Measurements from ENCODE around the gene CNTRL. TPM values are rescaled to one million over a fixed set of nuclear protein-coding genes. Genes with fewer than 3 reads are reported as not detected.
"Not testable (repeated sequence)": the region's sequence is repeated elsewhere in the genome, so short reads cannot be mapped to it uniquely, and the experiment has no call there.

The CNTRL gene
- total RNA-seq, 1 donor from 2014 or later = 86.2 TPM

DNA sequence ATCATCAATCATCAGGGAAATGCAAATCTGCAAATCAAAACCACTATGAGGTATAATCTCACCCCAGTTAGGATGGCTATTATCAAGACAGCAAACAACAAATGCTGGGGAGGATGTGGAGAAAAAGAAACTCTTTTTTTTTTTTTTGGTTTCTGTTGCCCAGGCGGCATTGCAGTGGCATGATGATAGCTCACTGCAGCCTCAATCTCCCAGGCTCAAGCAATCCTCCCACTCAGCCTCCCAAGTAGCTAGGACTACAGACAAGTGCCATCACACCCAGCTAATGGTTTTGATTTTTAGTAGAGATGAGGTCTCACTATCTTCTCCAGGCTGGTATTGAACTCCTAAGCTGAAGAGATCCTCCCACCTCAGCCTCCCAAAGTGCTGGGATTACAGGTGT is 5.4 kb upstream of the CNTRL start:
- intact Hi-C loops (cut with micrococcal nuclease) = no loop called here

DNA sequence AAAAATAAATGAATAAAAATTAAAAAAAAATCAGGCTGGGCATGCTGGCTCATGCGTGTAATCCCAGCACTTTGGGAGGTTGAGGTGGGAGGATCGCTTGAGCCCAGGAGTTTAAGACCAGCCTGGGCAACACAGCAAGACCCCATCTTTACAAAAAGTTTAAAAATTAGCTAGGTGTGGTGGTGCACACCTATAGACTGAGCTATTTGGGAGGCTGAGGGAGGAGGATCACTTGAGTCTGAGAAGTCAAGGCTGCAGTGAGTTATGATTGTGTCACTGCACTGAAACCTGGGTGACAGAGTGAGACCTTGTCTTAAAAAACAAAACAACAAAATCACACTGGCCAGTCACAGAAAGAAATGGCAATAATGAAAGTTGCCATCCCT is 3.4 kb upstream of the CNTRL start:
- intact Hi-C loops (cut with micrococcal nuclease) = loop anchor here (5.0 to 10.0 kb wide), 3 partner anchors 144 to 457 kb away; partner anchors contain the start of gene TRAF1

DNA sequence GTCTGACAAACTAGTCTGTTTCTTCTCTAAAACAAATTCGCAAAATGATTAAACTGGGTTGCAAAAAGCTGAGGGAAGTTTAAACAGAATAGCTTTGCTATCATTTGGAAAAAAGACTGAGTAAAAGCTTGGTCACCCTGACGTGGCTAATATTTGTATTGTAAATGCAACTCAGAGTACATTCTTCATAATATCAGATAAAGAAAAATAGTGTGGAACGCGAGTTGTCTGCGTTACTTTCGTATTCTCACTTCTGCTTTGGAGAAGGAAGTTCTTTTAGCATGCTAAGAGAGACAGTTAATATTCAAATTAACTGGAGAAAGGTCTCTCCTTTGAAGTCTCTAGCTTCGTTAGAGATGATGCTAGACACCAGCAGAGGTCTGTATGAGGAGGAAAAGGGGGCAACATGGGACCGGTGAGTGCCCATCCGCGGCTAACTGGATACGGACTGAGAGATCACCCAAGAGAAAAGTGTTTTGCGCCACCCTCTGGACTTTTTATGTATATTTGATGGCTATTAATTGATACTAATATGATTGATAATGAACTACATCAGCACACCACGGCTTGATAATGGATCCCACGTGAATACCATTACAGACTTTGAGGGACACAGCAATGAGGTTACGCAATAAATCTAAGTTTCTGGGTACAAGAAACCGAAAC is 2.9 kb upstream of the CNTRL start:
- intact Hi-C loops (cut with micrococcal nuclease) = loop anchor here (5.0 to 10.0 kb wide), 3 partner anchors 145 to 457 kb away; partner anchors contain the start of gene TRAF1

- intact Hi-C loops (cut with micrococcal nuclease) = loop anchor here (5.0 to 10.0 kb wide), 3 partner anchors 146 to 458 kb away; partner anchors contain the start of gene TRAF1
These were observed 1.7 kb upstream of the CNTRL start for GRCh38 chr9:121073038-121073437.

DNA sequence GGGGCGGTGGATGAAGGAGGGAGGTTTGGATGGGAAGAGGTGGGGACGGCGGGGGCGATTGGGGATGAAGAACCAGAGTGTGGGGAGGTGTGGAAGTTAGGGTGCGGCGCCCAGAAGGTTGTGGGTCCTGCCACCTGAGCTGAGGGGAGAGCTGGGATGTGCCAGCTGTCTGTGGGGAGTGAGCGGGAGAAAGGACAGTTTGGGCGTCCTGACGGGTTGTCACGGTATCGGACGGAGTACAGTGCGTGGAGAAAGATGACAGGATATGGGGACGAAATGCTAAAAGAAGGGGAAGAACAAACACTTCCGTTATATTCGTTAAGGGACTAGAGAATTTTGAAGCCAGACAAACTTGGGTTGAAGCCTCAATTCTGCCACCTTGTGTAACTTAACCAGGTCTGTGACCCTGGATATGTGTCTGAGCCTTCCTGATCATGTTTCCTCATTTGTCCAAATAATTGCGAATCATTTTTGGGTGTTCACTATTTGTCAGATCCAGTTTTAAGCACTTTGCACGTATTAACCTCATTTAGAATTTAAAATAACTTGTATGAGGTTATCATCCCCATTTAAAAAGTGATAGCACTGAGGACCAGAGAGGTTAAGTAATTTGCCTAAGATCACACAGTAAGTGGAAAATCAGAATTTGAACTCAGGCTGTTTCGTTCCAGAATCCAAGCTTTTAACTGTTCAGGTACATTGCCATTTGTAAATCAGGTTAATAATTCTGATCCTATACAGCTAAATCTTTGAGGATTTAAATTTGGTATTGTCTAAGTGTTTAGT is 689 bp downstream of the CNTRL start:
- intact Hi-C loops (cut with micrococcal nuclease) = loop anchor here (1.0 to 10.0 kb wide), 5 partner anchors 183 to 461 kb away; partner anchors contain the start of genes PHF19 and PSMD5

- intact Hi-C loops (cut with micrococcal nuclease) = no loop called here
These were observed 7.3 kb downstream of the CNTRL start for GRCh38 chr9:121082075-121082474.

GRCh38 chr9:121085661-121086060 is 10.9 kb downstream of the CNTRL start:
- intact Hi-C loops (cut with micrococcal nuclease) = no loop called here

GRCh38 chr9:121088576-121088975 is 13.8 kb downstream of the CNTRL start:
- intact Hi-C loops (cut with micrococcal nuclease) = no loop called here

GRCh38 chr9:121090743-121091142 is 16.0 kb downstream of the CNTRL start:
- intact Hi-C loops (cut with micrococcal nuclease) = not testable (repeated sequence)

- intact Hi-C loops (cut with micrococcal nuclease) = no loop called here
These were observed 20.3 kb downstream of the CNTRL start for GRCh38 chr9:121095057-121095456.

DNA sequence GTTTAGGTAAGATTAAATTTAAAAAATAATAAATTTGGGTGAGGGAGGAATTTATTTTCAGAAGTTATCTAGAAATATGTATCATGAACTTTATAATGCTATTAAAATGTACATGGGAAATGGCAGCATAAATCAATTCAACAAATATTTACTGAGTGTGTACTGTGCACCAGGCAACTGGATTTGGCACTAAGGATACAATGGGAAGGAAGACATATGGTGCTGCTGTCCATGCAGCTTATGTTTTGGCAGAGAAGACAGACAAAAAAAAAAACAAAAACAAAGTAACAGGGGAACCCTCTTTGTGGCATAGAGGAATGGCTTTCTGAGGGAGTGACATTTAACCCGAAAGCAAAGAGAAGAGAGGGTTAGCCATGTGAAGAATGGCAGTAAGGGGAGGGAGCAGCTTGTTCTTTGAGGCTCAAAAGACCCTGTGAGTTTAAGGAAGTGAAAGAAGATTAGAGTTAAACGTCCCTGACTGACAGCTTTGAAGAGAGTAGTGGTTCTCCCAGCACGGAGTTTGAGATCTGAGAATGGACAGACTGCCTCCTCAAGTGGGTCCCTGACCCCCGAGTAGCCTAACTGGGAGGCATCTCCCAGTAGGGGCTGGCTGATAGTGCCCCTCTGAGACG is 23.9 kb downstream of the CNTRL start:
- intact Hi-C loops (cut with micrococcal nuclease) = no loop called here

DNA sequence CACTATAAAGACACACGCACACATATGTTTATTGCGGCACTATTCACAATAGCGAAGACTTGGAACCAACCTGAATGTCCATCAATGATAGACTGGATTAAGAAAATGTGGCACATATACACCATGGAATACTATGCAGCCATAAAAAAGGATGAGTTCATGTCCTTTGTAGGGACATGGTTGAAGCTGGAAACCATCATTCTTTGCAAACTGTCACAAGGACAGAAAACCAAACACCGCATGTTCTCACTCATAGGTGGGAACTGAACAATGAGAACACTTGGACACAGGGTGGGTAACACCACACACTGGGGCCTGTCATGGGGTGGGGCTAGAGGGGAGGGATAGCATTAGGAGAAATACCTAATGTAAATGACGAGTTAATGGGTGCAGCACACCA is 29.3 kb downstream of the CNTRL start:
- intact Hi-C loops (cut with micrococcal nuclease) = not testable (repeated sequence)

GRCh38 chr9:121105531-121105930 is 30.8 kb downstream of the CNTRL start:
- intact Hi-C loops (cut with micrococcal nuclease) = no loop called here

- intact Hi-C loops (cut with micrococcal nuclease) = no loop called here
These were observed 32.3 kb downstream of the CNTRL start for GRCh38 chr9:121107029-121107428.

DNA sequence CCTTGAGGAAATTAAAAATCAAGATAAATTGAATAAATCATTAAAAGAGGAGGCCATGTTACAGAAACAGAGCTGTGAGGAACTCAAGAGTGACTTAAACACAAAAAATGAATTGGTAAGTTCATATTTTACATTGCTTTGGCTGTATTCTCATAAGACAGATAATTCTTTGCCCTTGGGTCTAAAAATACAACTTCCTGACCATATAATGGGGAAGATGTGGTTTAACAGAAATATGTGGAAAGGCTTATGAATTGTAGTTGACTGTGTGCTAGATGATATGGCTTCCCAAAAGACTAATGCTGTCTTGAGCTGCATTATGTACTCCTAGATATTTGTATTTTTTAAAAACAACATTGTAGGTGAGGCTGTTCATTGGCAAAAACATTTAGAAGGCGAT is 33.1 kb downstream of the CNTRL start:
- intact Hi-C loops (cut with micrococcal nuclease) = no loop called here

GRCh38 chr9:121115466-121115865 is 40.7 kb downstream of the CNTRL start:
- intact Hi-C loops (cut with micrococcal nuclease) = no loop called here

DNA sequence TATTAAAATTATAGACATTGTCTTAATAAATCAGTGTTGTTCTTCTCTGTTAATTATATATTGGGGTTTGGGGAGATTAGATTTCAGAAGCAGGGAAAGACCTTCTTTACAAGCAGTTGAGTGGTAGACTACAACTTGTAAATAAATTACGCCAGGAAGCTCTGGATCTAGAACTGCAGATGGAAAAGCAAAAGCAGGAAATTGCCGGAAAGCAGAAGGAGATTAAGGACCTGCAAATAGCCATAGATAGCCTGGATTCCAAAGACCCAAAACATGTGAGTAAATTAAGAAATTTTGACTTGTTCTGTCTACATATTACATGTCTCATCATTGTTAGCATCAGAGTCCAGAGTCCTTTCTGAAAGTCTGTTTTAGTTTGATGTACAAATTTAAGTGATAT is 43.5 kb downstream of the CNTRL start:
- intact Hi-C loops (cut with micrococcal nuclease) = no loop called here

- intact Hi-C loops (cut with micrococcal nuclease) = loop anchor here (2.0 to 5.0 kb wide), 4 partner anchors 37 to 538 kb away; partner anchors contain the start of gene CDK5RAP2
These were observed 45.6 kb downstream of the CNTRL start for GRCh38 chr9:121120386-121120785.

GRCh38 chr9:121121582-121122087 is 46.9 kb downstream of the CNTRL start:
- intact Hi-C loops (cut with micrococcal nuclease) = loop anchor here (1.0 to 5.0 kb wide), 8 partner anchors 12 to 539 kb away; partner anchors contain the start of genes CDK5RAP2, CNTRL and RAB14

DNA sequence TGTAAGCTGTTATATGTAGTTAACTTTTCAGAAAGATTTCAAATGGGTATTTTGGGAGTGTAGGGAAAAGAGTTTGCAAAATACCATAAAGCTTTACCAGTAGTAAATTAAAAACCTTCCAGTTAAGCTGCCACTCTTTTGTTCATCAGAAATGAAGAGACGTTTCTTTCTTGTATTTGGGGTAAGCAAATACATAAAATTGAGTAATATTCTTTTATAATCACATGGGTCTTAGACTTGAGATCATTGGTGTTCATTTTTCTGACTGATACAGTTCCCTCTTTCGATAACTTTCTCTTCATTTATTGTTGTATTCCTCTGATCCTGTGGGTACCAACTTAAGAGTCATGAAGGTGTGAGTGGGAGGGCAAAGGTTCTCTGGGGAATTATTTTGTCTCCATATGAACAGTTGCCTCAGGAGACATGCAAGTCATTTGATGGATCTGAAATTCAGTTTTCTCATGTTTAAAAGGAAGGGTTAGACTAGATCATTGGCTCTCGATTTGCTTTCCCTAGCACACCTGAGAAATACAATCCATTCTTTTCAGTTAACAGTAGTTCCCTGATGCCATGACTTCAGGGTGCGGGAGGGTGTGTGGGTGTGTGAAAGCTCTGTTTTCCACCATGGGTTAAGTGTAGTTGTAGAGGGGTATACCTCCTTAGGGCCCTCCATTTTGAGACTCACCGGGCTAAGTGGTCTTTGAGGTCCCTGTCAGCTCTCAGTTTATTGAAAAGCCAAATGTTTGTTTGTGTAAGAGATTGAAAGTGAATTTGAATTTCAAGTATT is 47.7 kb downstream of the CNTRL start:
- intact Hi-C loops (cut with micrococcal nuclease) = loop anchor here (5.0 kb wide), 2 partner anchors 35 to 540 kb away; partner anchors contain the start of gene CDK5RAP2
